HUES48 (cell line): ENCODE results near the gene PGGHG.
A peak's percentile ranks its signal among the peaks of the same experiment; 100 is the strongest.

Source experiments
- H3K27ac ChIP-seq: one replicate; pipeline ENCODE4 v1.7.0; 2013; ENCODE audit warnings: low read depth, low read length, inconsistent platforms
- H3K27me3 ChIP-seq: 2 replicates; pipeline ENCODE4 v1.6.1; 2013; ENCODE audit warnings: mild to moderate bottlenecking, low read length; ENCODE audit not compliant: control insufficient read depth, insufficient read depth
- H3K36me3 ChIP-seq: 2 replicates; pipeline ENCODE4 v1.6.1; 2013; ENCODE audit warnings: low read length; ENCODE audit not compliant: control insufficient read depth, insufficient read depth
- H3K4me1 ChIP-seq: 2 replicates; pipeline ENCODE4 v1.6.1; 2013; ENCODE audit warnings: mild to moderate bottlenecking, low read length; ENCODE audit not compliant: control insufficient read depth, insufficient read depth
- H3K4me3 ChIP-seq: 2 replicates; pipeline ENCODE4 v1.5.1; 2013; ENCODE audit warnings: mild to moderate bottlenecking, low read depth, low read length
- H3K9ac ChIP-seq: 2 replicates; pipeline ENCODE4 v1.6.1; 2013; ENCODE audit warnings: mild to moderate bottlenecking, low read depth, low read length, moderate library complexity
- H3K9me3 ChIP-seq: 2 replicates; pipeline ENCODE4 v1.6.1; 2013; ENCODE audit warnings: low read length; ENCODE audit not compliant: control insufficient read depth, insufficient read depth

The PGGHG gene

DNA sequence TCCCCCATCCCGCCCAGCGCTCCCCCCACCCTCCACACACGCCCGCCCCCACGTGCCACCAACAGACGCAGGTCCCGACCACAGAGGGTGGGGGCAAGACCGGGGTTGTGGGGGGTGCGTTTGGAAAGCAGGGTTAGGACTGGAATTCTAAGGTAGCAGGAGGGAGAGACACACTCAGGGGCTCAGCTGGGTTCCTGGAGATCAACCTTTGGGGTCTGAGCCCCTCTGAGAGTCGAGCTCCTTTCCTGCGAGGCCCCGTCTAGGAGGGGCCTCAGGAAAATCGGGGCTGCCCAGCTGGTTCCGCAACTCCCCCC, 429 bp downstream of the PGGHG start:
- H3K4me1 ChIP-seq = peaks cover 13% of the 10 kb centered on the region
- H3K9ac ChIP-seq = no peak overlapping the region
- peak overlapping the region; percentile 37; the same call in 1 of the 2 replicates for H3K4me3 ChIP-seq
- peaks cover 26% of the 10 kb centered on the region for H3K27me3 ChIP-seq
- peaks cover 26% of the 10 kb centered on the region for H3K36me3 ChIP-seq
- H3K9me3 ChIP-seq = no peaks in the 10 kb centered on the region
- no peak overlapping the region for H3K27ac ChIP-seq

DNA sequence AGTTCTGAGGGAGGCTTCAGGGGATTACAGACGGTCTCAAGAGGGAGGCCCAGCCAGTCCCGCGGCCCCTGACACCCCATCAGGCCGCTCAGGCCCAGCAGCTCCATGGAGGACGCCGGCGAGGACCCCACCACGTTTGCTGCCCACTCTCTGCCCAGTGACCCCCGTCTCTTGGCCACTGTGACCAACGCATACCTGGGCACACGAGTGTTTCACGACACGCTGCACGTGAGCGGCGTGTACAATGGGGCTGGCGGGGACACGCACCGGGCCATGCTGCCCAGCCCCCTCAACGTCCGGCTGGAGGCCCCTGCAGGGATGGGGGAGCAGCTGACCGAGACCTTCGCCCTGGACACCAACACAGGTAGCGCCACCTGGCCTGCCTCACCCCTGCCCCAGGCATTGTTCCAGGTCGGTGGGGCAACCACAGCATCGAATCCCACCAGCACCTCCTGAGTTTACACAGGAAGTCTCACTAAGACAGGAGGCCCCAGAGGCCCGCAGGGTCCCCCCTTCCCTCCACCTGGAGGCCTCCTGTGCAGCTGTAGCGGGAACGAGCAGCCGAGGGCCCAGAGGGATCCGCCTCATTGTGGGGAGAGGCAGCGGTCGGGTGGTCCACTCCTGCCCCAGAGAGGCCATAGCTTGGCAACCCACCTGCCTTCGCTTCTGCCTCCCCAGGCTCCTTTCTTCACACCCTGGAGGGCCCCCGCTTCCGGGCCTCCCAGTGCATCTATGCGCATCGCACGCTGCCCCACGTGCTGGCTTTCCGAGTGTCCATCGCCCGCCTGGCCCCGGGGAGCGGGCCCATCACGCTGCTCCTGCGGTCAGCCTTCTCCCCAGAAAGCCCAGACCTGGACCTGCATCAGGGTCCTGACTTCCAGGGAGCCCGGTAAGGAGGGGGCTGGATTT, 1.0 kb downstream of the PGGHG start:
- no peaks in the 10 kb centered on the region for H3K9me3 ChIP-seq
- H3K36me3 ChIP-seq = peaks cover 31% of the 10 kb centered on the region
- H3K4me1 ChIP-seq = peaks cover 13% of the 10 kb centered on the region
- peak overlapping the region; percentile 37; the same call in 1 of the 2 replicates for H3K4me3 ChIP-seq
- no peak overlapping the region for H3K9ac ChIP-seq
- peaks cover 26% of the 10 kb centered on the region for H3K27me3 ChIP-seq
- H3K27ac ChIP-seq = no peak overlapping the region

DNA sequence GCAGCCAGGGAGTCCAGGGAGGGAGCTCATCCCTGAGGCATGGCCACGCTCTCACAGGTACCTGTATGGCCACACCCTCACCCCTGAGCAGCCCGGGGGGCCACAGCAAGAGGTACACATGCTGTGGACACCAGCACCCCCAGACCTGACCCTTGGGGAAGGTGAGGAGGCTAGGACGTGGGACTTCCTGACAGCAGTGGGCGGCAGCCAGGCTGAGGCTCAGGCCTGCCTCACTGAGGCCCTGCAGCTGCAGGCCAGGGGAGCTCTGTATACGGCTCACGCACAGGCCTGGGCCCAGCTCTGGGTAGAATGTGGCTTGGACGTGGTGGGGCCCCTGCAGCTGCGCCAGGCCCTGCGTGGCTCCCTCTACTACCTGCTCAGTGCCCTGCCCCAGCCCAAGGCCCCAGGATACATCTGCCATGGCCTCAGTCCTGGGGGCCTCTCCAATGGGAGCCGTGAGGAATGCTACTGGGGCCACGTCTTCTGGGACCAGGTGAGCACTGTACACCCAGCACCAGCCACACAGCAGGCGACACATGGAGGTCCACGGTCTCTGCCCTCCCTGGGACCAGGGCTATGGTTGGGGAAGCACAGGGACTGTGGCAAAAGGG, 1.8 kb downstream of the PGGHG start:
- H3K4me1 ChIP-seq = peaks cover 13% of the 10 kb centered on the region
- H3K4me3 ChIP-seq = no peak overlapping the region
- peaks cover 25% of the 10 kb centered on the region for H3K27me3 ChIP-seq
- H3K9ac ChIP-seq = no peak overlapping the region
- H3K27ac ChIP-seq = no peak overlapping the region
- H3K9me3 ChIP-seq = no peaks in the 10 kb centered on the region
- peaks cover 37% of the 10 kb centered on the region for H3K36me3 ChIP-seq

DNA sequence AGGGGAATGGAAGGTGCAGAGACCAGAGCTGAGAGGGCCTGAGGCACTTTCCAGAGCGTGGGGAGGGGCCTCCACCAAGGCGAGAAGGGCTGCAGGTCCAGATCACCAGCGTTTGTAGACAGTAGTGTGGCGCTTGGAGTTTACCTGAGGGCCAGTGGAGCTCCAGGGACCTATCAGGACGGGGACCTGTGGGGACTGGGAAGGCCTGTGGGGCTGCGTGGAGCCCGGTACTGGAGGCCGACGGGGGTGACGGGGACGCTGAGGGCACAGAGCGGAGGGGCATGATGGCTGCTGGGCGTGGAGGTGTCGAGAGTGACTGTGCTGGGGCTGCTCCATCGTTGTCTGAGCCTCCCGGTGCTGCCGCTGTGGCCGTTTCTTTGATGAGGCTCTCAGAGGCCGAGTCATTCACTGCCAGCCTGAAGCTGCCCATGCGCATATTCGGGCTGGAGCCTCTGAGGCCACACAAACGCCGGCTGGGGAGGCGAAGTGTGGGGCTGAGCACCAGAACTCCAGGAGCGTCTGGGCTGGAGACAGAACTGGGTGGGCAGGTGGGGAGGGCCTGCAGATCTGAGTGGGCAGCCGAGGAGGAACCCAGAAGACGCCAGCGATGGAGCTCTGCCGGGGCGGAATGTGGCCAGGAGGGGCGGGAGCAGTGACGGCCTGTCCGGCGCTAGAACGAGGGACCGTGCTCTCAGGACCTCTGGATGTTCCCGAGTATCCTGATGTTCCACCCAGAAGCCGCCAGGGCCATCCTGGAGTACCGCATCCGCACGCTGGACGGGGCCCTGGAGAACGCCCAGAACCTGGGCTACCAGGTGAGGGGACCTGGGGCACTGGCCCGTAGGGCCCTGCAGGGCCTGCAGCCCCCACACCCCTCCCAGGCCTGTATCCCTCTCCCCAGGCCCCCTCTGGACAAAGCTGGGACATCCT, 2.6 kb downstream of the PGGHG start:
- no peak overlapping the region for H3K9ac ChIP-seq
- no peak overlapping the region for H3K27ac ChIP-seq
- no peak overlapping the region for H3K4me3 ChIP-seq
- H3K9me3 ChIP-seq = no peaks in the 10 kb centered on the region
- peaks cover 13% of the 10 kb centered on the region for H3K4me1 ChIP-seq
- peaks cover 19% of the 10 kb centered on the region for H3K27me3 ChIP-seq
- H3K36me3 ChIP-seq = peaks cover 37% of the 10 kb centered on the region

DNA sequence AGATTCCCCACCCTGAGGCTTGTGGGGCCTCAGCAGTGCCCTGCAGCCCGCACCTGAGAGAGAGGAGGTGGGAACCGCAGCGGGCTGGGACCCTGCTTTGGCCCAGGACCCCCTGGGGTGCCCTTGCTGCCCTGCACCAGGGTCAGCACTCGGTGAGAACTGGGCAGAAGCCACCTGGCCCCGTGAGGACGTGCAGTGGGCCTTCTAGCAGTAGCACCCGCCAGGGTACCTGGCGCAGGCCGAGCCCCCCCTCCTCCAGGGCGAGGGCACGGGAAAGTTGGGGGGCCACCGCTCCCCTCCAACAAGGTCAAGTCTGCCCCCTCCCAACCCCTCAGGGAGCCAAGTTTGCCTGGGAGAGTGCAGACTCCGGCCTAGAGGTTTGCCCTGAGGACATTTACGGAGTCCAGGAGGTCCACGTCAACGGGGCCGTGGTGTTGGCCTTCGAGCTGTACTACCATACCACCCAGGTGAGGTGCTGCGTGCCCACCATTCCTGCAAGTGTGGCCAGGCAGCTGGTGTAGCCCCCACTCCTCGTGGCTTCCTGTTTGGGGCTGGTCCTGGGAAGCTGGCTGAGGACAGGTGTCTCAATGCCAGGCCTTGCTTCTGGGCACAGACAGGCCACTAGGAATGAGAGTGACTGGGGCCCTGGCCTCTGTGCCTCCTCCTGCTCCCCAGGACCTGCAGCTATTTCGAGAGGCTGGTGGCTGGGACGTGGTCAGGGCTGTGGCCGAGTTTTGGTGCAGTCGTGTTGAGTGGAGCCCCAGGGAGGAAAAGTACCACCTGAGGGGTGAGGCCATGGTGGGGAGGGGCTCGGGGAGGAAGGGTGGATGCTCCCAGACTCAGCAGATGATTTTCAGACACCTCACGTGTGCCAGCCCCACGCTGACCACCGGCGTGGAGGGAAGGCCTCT, 3.5 kb downstream of the PGGHG start:
- H3K4me1 ChIP-seq = peaks cover 13% of the 10 kb centered on the region
- H3K9me3 ChIP-seq = no peaks in the 10 kb centered on the region
- no peak overlapping the region for H3K9ac ChIP-seq
- H3K4me3 ChIP-seq = no peak overlapping the region
- H3K27me3 ChIP-seq = peaks cover 13% of the 10 kb centered on the region
- H3K27ac ChIP-seq = no peak overlapping the region
- H3K36me3 ChIP-seq = peaks cover 37% of the 10 kb centered on the region

DNA sequence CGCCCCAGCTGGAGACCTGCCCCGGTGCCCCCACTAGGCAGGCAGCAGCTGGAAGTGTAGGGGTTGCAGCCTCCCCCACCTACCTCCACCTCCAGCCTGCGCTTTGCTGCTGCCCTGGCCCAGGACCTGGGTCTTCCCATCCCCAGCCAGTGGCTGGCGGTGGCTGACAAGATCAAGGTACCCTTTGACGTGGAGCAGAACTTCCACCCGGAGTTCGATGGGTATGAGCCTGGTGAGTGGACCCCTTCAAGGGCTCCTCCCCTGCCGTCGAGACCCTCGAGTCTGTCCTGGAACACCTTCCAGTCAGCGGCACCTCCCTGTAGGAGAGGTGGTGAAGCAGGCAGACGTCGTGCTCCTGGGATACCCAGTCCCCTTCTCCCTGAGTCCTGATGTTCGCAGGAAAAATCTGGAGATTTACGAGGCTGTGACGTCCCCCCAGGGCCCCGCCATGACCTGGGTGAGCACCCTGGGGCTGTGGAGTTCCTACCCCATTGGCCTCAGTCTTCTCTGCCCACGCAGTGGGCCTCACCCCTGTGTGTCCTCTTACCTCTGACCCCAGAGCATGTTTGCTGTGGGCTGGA, 4.4 kb downstream of the PGGHG start:
- Histone ChIP-seq H3K36me3 (peaks cover 37% of the 10 kb centered on the region), H3K4me1 (peaks cover 13% of the 10 kb centered on the region), H3K27me3 (peaks cover 4% of the 10 kb centered on the region), H3K27ac (no peak overlapping the region), H3K9me3 (no peaks in the 10 kb centered on the region), H3K4me3 (no peak overlapping the region), H3K9ac (no peak overlapping the region)

DNA sequence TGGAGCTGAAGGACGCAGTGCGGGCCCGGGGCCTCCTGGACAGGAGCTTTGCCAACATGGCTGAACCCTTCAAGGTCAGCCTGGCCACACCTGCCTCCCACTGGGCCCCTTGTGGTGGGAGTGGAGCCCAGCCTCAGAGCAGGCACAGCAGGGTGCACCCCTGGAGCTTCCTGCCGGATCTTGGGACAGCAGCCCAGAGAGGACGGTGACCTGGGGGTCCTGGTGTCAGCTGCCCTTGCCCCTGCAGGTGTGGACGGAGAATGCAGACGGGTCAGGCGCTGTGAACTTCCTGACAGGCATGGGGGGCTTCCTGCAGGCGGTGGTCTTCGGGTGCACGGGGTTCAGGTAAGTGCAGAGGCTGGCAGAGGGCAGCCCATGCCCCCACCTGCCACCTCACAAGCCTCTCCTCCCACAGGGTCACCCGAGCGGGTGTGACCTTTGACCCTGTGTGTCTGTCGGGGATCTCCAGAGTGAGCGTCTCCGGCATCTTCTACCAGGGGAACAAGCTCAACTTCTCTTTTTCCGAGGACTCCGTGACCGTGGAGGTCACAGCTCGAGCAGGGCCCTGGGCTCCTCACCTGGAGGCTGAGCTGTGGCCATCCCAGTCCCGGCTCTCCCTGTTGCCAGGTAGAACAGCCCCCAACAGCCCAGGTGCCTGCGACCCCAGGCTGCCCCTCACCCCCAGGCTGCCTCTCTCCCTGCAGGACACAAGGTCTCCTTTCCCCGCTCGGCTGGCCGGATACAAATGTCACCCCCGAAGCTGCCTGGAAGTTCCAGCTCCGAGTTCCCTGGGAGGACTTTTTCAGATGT, 5.1 kb downstream of the PGGHG start:
- peaks cover 13% of the 10 kb centered on the region for H3K4me1 ChIP-seq
- H3K9ac ChIP-seq = no peak overlapping the region
- H3K27me3 ChIP-seq = no peaks in the 10 kb centered on the region
- H3K9me3 ChIP-seq = no peaks in the 10 kb centered on the region
- H3K27ac ChIP-seq = no peak overlapping the region
- no peak overlapping the region for H3K4me3 ChIP-seq
- peaks cover 37% of the 10 kb centered on the region for H3K36me3 ChIP-seq

DNA sequence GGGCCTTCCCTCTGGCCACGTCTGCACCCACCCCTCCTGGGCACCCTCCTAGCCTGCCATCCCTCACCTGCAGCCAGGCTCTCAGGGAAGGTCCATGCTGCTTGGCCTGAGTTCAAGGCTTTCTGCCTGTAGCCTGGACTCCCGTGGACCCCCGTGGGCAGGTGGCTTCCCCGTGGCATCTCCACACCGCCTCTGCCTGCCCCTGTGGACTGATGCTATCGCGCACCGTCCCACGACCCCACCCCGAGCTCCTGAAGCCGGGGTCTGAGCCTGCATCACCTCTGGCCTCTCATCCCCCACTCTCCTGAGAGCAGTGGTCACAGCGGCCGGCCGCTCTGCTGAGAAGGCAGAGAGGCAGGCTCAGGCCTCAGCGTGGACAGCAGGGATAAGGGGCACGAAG, 5.9 kb downstream of the PGGHG start:
- Histone ChIP-seq H3K9ac (no peak overlapping the region), H3K36me3 (peaks cover 37% of the 10 kb centered on the region), H3K4me1 (peaks cover 9% of the 10 kb centered on the region; the same call in 1 of the 2 replicates)

DNA sequence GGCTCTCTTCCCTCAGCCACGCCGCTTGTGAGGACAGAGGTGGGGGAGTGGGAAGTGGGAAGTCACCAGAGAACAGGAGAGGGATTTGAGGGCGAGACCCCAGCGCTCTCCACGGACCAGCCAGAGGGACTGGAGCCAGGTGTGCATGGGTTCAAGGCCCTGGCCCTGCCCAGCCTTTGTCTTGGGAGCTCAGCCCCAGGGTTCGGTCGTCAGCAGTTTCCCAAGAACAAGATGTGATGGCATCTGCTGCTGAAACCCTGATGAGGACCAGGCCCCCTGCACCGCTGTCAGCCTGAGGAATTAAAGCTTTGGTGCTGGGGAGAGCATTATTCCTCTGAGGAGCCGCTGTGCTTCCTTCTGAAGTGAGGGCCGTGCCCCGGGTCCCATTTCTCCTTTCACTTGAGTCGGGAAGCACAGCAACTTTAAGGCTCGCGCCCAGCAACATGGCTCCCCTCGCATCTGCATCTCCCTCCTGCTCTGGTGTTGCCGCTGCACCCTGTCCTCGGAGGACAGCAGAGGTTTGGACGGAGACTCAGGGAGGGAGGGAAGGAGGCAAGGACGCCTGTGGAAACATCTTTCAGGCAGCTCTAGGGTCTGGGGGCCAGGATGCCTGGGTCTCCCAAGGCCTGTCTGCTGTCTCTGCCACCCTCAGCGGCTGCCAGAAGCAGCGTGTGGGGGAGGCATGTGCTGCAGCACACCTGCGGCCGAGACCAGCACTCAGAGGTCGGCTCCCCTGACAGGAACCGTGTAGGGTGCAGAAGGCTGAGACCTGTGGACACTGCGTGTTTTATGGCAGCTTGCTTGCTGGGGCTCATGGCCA, 6.6 kb downstream of the PGGHG start:
- Histone ChIP-seq H3K27ac (no peak overlapping the region), H3K4me3 (no peak overlapping the region), H3K4me1 (peaks cover 14% of the 10 kb centered on the region), H3K9ac (no peak overlapping the region), H3K27me3 (no peaks in the 10 kb centered on the region), H3K9me3 (no peaks in the 10 kb centered on the region), H3K36me3 (peaks cover 34% of the 10 kb centered on the region)

More for the DNA sequence above, 5.9 kb downstream of the PGGHG start:
- Histone ChIP-seq H3K27me3 (no peaks in the 10 kb centered on the region), H3K27ac (no peak overlapping the region), H3K4me3 (no peak overlapping the region), H3K9me3 (no peaks in the 10 kb centered on the region)
